Measurements from ENCODE around the gene CACNA1G. TPM values are rescaled to one million over a fixed set of nuclear protein-coding genes. Genes with fewer than 3 reads are reported as not detected.

The CACNA1G gene
- total RNA-seq, 1 donor from 2014 or later: not detected

GRCh38 chr17:50547035-50547735 lies 13.3 kb upstream of the CACNA1G start, which contains the start of gene SPATA20:
SPATA20 (plus strand) TSS chr17:50547174; CDS start chr17:50547209, 35 bp downstream.
- H3K4me3 Mint-ChIP-seq (ENCODE audit: unreplicated experiment): peak within 1 kb of the TSS; percentile 74
- peak; percentile 92 for DNase-seq (ENCODE audit: low spot score)
- H3K9me3 Mint-ChIP-seq (ENCODE audit: unreplicated experiment): no peaks in the 10 kb centered on the region
- TF ChIP-seq CTCF (IDR thresholded peaks at IDR 0.05; ENCODE audit: unreplicated experiment): peak; percentile 96
- H3K36me3 Mint-ChIP-seq (ENCODE audit: low read depth, unreplicated experiment): peaks cover 2% of the 10 kb centered on the region
- peak within 1 kb of the TSS; percentile 23 for H3K27ac Mint-ChIP-seq (ENCODE audit: unreplicated experiment)
- H3K4me1 Mint-ChIP-seq (ENCODE audit: unreplicated experiment): peaks cover 3% of the 10 kb centered on the region
- H3K27me3 Mint-ChIP-seq (ENCODE audit: unreplicated experiment): peaks cover 12% of the 10 kb centered on the region

GRCh38 chr17:50547736-50548083 lies 12.8 kb upstream of the CACNA1G start:
- peak overlapping the region; percentile 74 for H3K4me3 Mint-ChIP-seq (ENCODE audit: unreplicated experiment)
- peaks cover 3% of the 10 kb centered on the region for H3K4me1 Mint-ChIP-seq (ENCODE audit: unreplicated experiment)
- H3K27me3 Mint-ChIP-seq (ENCODE audit: unreplicated experiment): peaks cover 14% of the 10 kb centered on the region
- no peak for DNase-seq (ENCODE audit: low spot score)
- no peak overlapping the region for H3K27ac Mint-ChIP-seq (ENCODE audit: unreplicated experiment)
- no peak for TF ChIP-seq CTCF (IDR thresholded peaks at IDR 0.05; ENCODE audit: unreplicated experiment)
- no peaks in the 10 kb centered on the region for H3K9me3 Mint-ChIP-seq (ENCODE audit: unreplicated experiment)
- H3K36me3 Mint-ChIP-seq (ENCODE audit: low read depth, unreplicated experiment): peaks cover 4% of the 10 kb centered on the region

GRCh38 chr17:50548831-50549230 lies 11.7 kb upstream of the CACNA1G start:
- Mint-ChIP-seq H3K27ac (ENCODE audit: unreplicated experiment) (no peak overlapping the region), H3K36me3 (ENCODE audit: low read depth, unreplicated experiment) (peaks cover 8% of the 10 kb centered on the region), H3K4me3 (ENCODE audit: unreplicated experiment) (no peak overlapping the region)

GRCh38 chr17:50549256-50549941 lies 11.1 kb upstream of the CACNA1G start:
- peaks cover 9% of the 10 kb centered on the region for H3K36me3 Mint-ChIP-seq (ENCODE audit: low read depth, unreplicated experiment)
- H3K27ac Mint-ChIP-seq (ENCODE audit: unreplicated experiment): no peak overlapping the region
- no peak for DNase-seq (ENCODE audit: low spot score)
- no peaks in the 10 kb centered on the region for H3K9me3 Mint-ChIP-seq (ENCODE audit: unreplicated experiment)
- TF ChIP-seq CTCF (IDR thresholded peaks at IDR 0.05; ENCODE audit: unreplicated experiment): no peak
- H3K4me3 Mint-ChIP-seq (ENCODE audit: unreplicated experiment): no peak overlapping the region
- H3K4me1 Mint-ChIP-seq (ENCODE audit: unreplicated experiment): peaks cover 3% of the 10 kb centered on the region
- H3K27me3 Mint-ChIP-seq (ENCODE audit: unreplicated experiment): peaks cover 14% of the 10 kb centered on the region

More at GRCh38 chr17:50548831-50549230, 11.7 kb upstream of the CACNA1G start:
- DNase-seq (ENCODE audit: low spot score): no peak
- no peak for TF ChIP-seq CTCF (IDR thresholded peaks at IDR 0.05; ENCODE audit: unreplicated experiment)
- Mint-ChIP-seq H3K4me1 (ENCODE audit: unreplicated experiment) (peaks cover 3% of the 10 kb centered on the region), H3K9me3 (ENCODE audit: unreplicated experiment) (no peaks in the 10 kb centered on the region), H3K27me3 (ENCODE audit: unreplicated experiment) (peaks cover 17% of the 10 kb centered on the region)

GRCh38 chr17:50549969-50550368 lies 10.5 kb upstream of the CACNA1G start:
- Mint-ChIP-seq H3K4me1 (ENCODE audit: unreplicated experiment) (peaks cover 3% of the 10 kb centered on the region), H3K9me3 (ENCODE audit: unreplicated experiment) (no peaks in the 10 kb centered on the region), H3K4me3 (ENCODE audit: unreplicated experiment) (no peak overlapping the region), H3K27me3 (ENCODE audit: unreplicated experiment) (peaks cover 17% of the 10 kb centered on the region), H3K27ac (ENCODE audit: unreplicated experiment) (no peak overlapping the region), H3K36me3 (ENCODE audit: low read depth, unreplicated experiment) (peaks cover 15% of the 10 kb centered on the region)
- TF ChIP-seq CTCF (IDR thresholded peaks at IDR 0.05; ENCODE audit: unreplicated experiment): no peak
- no peak for DNase-seq (ENCODE audit: low spot score)
